ENCODE measurements around the gene ASAP3. TPM values are rescaled to one million over a fixed set of nuclear protein-coding genes. Genes with fewer than 3 reads are reported as not detected.

The ASAP3 gene
- total RNA-seq, 1 donor from 2014 or later: 11.5 TPM

- TF ChIP-seq, protein P1, sequence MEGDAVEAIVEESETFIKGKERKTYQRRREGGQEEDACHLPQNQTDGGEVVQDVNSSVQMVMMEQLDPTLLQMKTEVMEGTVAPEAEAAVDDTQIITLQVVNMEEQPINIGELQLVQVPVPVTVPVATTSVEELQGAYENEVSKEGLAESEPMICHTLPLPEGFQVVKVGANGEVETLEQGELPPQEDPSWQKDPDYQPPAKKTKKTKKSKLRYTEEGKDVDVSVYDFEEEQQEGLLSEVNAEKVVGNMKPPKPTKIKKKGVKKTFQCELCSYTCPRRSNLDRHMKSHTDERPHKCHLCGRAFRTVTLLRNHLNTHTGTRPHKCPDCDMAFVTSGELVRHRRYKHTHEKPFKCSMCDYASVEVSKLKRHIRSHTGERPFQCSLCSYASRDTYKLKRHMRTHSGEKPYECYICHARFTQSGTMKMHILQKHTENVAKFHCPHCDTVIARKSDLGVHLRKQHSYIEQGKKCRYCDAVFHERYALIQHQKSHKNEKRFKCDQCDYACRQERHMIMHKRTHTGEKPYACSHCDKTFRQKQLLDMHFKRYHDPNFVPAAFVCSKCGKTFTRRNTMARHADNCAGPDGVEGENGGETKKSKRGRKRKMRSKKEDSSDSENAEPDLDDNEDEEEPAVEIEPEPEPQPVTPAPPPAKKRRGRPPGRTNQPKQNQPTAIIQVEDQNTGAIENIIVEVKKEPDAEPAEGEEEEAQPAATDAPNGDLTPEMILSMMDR (conservative IDR thresholded peaks at IDR 0.05; ENCODE audit: low read depth, low read length): no peak
- no peak overlapping the region for H3K4me3 ChIP-seq (ENCODE audit: low read depth, low read length)
- no peak for DNase-seq (ENCODE audit: low read depth)
Measured at GRCh38 chr1:23393706-23394105, 90.3 kb downstream of the ASAP3 start.

DNA sequence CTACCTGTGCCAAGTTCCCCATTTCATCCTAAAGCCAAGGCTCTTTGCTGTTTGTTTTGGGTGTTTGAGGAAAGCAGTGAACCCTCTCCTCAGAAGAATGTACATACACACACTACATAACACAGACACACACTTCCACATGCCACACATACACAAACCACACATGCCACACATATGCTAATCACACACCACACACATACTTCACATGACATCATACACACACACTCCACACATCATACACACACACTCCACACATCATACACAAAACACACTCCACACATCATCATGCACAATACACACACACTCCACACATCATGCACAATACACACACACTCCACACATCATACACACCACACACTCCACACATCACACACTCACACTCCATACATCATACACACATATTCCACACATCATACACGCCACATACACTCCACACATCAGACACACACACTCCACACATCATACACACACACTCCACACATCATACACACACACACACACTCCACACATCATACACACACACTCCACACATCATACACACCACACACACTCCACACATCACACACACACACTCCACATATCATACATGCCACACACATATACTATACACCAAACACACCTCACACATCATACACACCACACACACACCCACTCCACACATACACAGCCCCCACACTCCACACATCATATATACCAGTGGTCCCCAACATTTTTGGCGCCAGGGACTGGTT, 91.7 kb downstream of the ASAP3 start:
- no peak for DNase-seq (ENCODE audit: low read depth)
- no peak overlapping the region for H3K4me3 ChIP-seq (ENCODE audit: low read depth, low read length)
- TF ChIP-seq, protein P1 (conservative IDR thresholded peaks at IDR 0.05; ENCODE audit: low read depth, low read length): no peak

DNA sequence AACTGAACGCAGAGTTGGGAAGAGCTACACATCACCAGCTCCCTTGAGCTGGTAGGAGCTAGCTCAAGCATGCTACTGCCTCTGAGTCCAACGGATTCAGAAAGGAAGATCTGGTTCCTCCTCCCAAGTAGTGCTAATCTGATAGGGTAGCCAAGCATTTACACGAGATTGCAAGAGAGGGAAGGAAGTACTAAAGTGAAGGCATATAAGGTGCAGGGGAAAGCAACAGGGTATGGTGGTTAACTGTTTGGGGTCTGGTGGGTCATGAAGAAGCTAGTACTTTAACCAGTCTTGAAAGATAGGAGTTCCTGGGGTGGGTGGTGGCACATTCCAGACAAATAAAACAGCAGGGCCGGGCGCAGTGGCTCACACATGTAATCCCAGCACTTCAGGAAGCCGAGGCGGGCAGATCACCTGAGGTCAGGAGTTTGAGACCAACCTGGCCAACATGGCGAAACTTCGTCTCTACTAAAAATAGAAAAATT, 94.1 kb downstream of the ASAP3 start:
- no peak for DNase-seq (ENCODE audit: low read depth)
- H3K4me3 ChIP-seq (ENCODE audit: low read depth, low read length): no peak overlapping the region
- TF ChIP-seq, protein P1 (conservative IDR thresholded peaks at IDR 0.05; ENCODE audit: low read depth, low read length): no peak

DNA sequence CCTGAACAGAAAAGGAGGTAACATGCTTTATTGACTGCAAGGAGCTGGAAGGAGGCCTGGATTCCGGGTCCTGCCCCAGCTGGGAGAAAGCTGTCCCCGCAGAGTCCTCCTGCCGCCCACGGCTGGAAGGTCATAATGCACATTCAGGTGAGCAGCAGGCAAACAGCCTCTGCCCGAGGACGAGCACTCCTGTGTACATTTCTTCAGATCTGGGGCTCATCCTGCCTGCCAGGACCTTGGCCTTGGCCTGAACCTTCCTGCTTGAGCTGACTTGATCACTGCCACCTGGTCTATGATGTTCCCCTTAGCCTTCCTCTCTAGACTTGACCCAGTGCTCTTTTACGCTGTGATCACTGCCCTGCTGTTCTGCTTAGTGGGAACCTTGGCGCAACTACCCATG, 96.5 kb downstream of the ASAP3 start:
- TF ChIP-seq, protein P1 (conservative IDR thresholded peaks at IDR 0.05; ENCODE audit: low read depth, low read length): no peak
- no peak for DNase-seq (ENCODE audit: low read depth)
- no peak overlapping the region for H3K4me3 ChIP-seq (ENCODE audit: low read depth, low read length)

DNA sequence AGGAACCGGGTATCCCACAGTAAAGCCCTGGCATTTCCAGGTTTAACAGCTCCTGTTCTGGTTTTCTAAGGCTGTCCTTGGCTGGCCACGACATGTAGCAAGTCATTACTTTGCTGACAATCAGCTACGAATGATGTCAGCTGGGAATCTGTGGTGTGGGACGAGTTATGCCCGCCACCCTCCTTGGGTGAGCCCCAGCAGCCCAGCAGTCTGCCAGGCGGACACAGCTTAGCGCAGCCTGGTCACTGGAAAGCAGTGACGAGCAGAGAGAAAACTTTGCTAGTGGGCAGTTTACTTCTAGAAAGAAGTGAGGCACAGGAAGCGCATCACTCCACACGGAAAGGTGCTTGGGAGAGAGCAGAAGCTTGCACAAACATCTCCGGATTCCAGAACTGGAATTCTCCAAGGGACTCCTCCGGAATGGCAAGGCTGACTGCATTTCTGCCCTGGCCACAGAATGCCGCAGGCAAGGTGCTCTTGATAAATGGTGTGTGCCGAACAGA, 98.8 kb downstream of the ASAP3 start:
- no peak overlapping the region for H3K4me3 ChIP-seq (ENCODE audit: low read depth, low read length)
- DNase-seq (ENCODE audit: low read depth): no peak

DNA sequence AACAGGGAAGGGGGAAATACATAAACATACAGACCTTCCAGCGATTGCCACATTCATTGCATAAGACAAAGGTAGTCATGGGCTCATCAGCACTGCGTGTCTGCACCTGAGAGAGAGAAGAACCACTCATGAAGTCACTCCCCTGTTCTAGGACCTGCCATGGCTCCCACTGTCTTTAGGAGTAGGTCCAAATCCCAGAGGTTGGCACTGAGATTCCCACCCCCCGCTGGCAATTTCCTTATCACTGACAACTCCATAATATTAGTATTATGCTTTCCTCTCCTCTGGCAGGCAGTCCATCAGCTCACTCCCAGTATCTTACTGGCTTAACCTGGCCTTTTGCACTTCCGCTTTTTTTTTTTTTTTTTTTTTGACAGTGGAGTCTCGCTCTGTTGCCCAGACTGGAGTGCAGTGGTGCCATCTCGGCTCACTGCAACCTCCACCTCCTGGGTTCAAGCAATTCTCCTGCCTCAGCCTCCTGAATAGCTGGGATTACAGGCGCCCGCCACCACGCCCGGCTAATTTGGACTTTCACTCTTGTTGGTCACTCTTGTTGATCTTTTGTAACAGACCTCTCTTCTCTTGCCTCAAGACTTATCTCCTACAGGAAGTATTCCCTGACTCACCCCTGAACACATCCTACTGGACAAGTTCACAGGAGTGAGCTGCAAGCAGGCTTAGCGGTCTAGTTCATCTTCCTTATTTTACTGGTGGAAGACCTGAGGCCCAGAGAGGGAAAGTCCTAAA, 99.5 kb downstream of the ASAP3 start:
- DNase-seq (ENCODE audit: low read depth): no peak
- TF ChIP-seq, protein P1 (conservative IDR thresholded peaks at IDR 0.05; ENCODE audit: low read depth, low read length): no peak
- no peak overlapping the region for H3K4me3 ChIP-seq (ENCODE audit: low read depth, low read length)

More for the DNA sequence above, 98.8 kb downstream of the ASAP3 start:
- TF ChIP-seq, protein P1 (conservative IDR thresholded peaks at IDR 0.05; ENCODE audit: low read depth, low read length): no peak

All from epithelial cell of proximal tubule (primary cell).